Ovary (tissue), 9 donors: ENCODE results near the gene LEPR. TPM values are rescaled to one million over a fixed set of nuclear protein-coding genes. Genes with fewer than 3 reads are reported as not detected.

Experiments
- DNase-seq, 5 donors: peaks; one replicate each; pipeline ENCODE4 v3.0.0-alpha.2; 2019 to 2020
- H3K27ac ChIP-seq, 2 donors: fragments of 200-600 bp; one replicate each; pipeline versions ENCODE4 v1.5.1 to v1.8.0; 2019 to 2022
- H3K27me3 ChIP-seq: fragments of 200-600 bp; one replicate; pipeline ENCODE4 v1.8.0; 2022
- H3K36me3 ChIP-seq: fragments of 200-600 bp; sonication (generic); one replicate; pipeline ENCODE4 v1.5.1; 2019
- H3K4me1 ChIP-seq: one replicate; pipeline ENCODE4 v1.8.1; 2013; ENCODE audit warnings: mild to moderate bottlenecking, moderate library complexity; ENCODE audit not compliant: insufficient read depth
- H3K4me3 ChIP-seq: fragments of 200-600 bp; sonication (generic); one replicate; pipeline ENCODE4 v1.5.1; 2017
- H3K9me3 ChIP-seq, 2 donors: fragments of 200-600 bp in 1 of 2; sonication (generic) in 1 of 2; one replicate each; pipeline versions ENCODE4 v1.5.1 to v1.8.1; 2013 to 2019; ENCODE audit warnings: mild to moderate bottlenecking in 1 of 2, moderate library complexity in 1 of 2
- CTCF ChIP-seq, 3 donors: fragments of 450-650 bp in 2 of 3; fragments of 200-600 bp in 1 of 3; IDR thresholded peaks; one replicate each; pipeline versions ENCODE4 v1.5.1 to v1.8.0; 2016 to 2022; ENCODE audit warnings: antibody characterized with exemption in 3 of 3, mild to moderate bottlenecking in 1 of 3
- EP300 ChIP-seq: sonication (generic); formaldehyde crosslinking; IDR thresholded peaks from one replicate; pipeline ENCODE4 v1.6.1; 2017; ENCODE audit warnings: antibody characterized with exemption
- POLR2A ChIP-seq: fragments of 450-650 bp; IDR thresholded peaks from one replicate; pipeline ENCODE4 v1.6.1; 2017; ENCODE audit warnings: antibody characterized with exemption, mild to moderate bottlenecking, moderate library complexity
- WGBS, 3 donors: extraction: QIAGEN DNeasy Blood & Tissue Kit in 1 of 3; methylation state at CpG; one replicate each; pipeline versions ENCODE4 v1.1.5 to v1.1.7; 2013 to 2017; 5-methylcytosine and 5-hydroxymethylcytosine counted together
- intact Hi-C, 4 donors: fragments of 100-400 bp; cut with DNase I; formaldehyde crosslinking; loops; one replicate each; pipeline versions ENCODE4 v1.11.0 to v1.15.1; 2022 to 2023
- polyA plus RNA-seq, 2 donors: library from polyadenylated mRNA; stranded (reverse); fragments of 200-250 nt in 1 of 2; fragments of 350-450 nt in 1 of 2; fragmentation: Illumina TruSeq in 1 of 2; extraction: RNeasy Lipid Tissue Mini Kit (QIAGEN cat#74804) in 1 of 2; gene quantifications; one replicate each; pipeline ENCODE4 v1.2.3, GENCODE V29; 2013 to 2014
- total RNA-seq, 7 donors: library from RNA; depleted of rRNA in 2 of 7; stranded (reverse); fragments of >200 nt in 2 of 7; fragmentation: NEBNext Ultra II Directional in 3 of 7; extraction: Animal tissue kit (Norgen Biotek cat#: 25700) in 3 of 7; gene quantifications; one replicate each; pipeline versions ENCODE4 v1.1.0 to v1.2.4, GENCODE V29; 2016 to 2023
- donor health status: DM: no; HTN: no; CAD: no; lungs with moderate emphysema.
- donor health status: DM: no; HTN: no; CAD: no.
- donor health status: Bipolar disorder and iron deficiency.
- donor health status: DM: yes; HTN: yes; CAD: no.
- donor health status: DM: no; HTN: no; CAD: no.
- donor health status: DM: yes; HTN: yes; CAD: no.

Gene LEPR
- total and polyA plus RNA-seq, 9 donors = 21.2 to 108 (median 29.2) TPM

GRCh38 chr1:65419681-65420589 lies 533 bp upstream of the LEPR start:
- DNase-seq = peak; percentile 98 to 99 (median 99)
- TF ChIP-seq POLR2A (peak; percentile 56), CTCF (IDR thresholded peaks at IDR 0.05) (no peak), EP300 (no peak)

GRCh38 chr1:65421351-65422025 lies 1.0 kb downstream of the LEPR start:
- H3K27ac ChIP-seq = peak overlapping the region in 1 of 2 donors; percentile 96
- no peaks in the 10 kb centered on the region for H3K9me3 ChIP-seq
- H3K4me3 ChIP-seq = peak overlapping the region; percentile 95
- H3K36me3 ChIP-seq = no peaks in the 10 kb centered on the region
- no peaks in the 10 kb centered on the region for H3K27me3 ChIP-seq
- WGBS, 3 donors = 0 to 1% (median 1%) methylated on average over 13 of the region's 13 CpGs
- peaks cover 16% of the 10 kb centered on the region for H3K4me1 ChIP-seq
- TF ChIP-seq CTCF (IDR thresholded peaks at IDR 0.05) (no peak), EP300 (no peak), POLR2A (no peak)
- no peak for DNase-seq
- intact Hi-C loops = loop anchor here in 2 of 4 donors (5.0 to 10.0 kb wide), 4 partner anchors 167 to 357 kb away; no protein-coding TSS in a partner anchor

More at GRCh38 chr1:65419681-65420589, 533 bp upstream of the LEPR start:
- intact Hi-C loops = loop anchor here in 2 of 4 donors (5.0 to 10.0 kb wide), 4 partner anchors 165 to 355 kb away; no protein-coding TSS in a partner anchor
- H3K9me3 ChIP-seq = no peaks in the 10 kb centered on the region
- 1 to 2% (median 2%) methylated on average over 36 to 52 of the region's 52 CpGs for WGBS, 3 donors
- peak overlapping the region; percentile 95 for H3K4me3 ChIP-seq
- H3K4me1 ChIP-seq = peaks cover 16% of the 10 kb centered on the region
- no peaks in the 10 kb centered on the region for H3K27me3 ChIP-seq
- H3K27ac ChIP-seq = peak overlapping the region; percentile 31 to 96
- no peaks in the 10 kb centered on the region for H3K36me3 ChIP-seq

GRCh38 chr1:65422241-65423203 lies 2.1 kb downstream of the LEPR start:
- DNase-seq = no peak
- no peak for TF ChIP-seq CTCF (IDR thresholded peaks at IDR 0.05)
- TF ChIP-seq POLR2A = no peak
- TF ChIP-seq EP300 = no peak
- H3K27ac ChIP-seq = no peak overlapping the region
- intact Hi-C loops = loop anchor here in 2 of 4 donors (5.0 to 10.0 kb wide), 4 partner anchors 168 to 358 kb away; no protein-coding TSS in a partner anchor
- H3K36me3 ChIP-seq = no peaks in the 10 kb centered on the region
- 90 to 92% (median 92%) methylated on average over 12 of the region's 12 CpGs for whole genome bisulfite sequencing, 3 donors
- H3K4me1 ChIP-seq = peaks cover 16% of the 10 kb centered on the region
- H3K4me3 ChIP-seq = no peak overlapping the region
- no peaks in the 10 kb centered on the region for H3K27me3 ChIP-seq
- H3K9me3 ChIP-seq = no peaks in the 10 kb centered on the region
